GM04504 (cell line): ENCODE results near the gene ALLC.

Experiments
- DNase-seq: peaks from one replicate; pipeline ENCODE4 v3.0.0-alpha.2; 2012; ENCODE audit warnings: low read depth

ALLC gene

DNA sequence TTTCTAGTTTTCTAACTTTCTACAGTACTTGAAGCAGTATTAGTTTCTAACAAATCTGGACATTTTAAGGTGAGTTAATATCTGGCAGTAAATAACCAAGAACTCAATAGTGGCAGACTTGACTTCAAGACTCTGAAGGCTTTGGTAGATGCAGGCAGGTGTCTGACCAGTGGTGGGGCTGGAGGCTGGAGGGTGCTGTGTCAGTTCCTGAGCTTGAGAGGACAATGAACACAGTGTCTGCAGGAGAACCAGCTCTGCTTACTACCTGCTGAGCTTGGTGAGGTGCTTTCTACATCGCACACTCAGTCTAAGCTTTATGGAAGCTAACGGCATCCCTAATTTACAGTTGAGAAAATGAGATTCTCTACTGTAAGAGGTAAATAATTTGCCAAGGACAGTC, 21.2 kb downstream of the ALLC start:
- no peak for DNase-seq

DNA sequence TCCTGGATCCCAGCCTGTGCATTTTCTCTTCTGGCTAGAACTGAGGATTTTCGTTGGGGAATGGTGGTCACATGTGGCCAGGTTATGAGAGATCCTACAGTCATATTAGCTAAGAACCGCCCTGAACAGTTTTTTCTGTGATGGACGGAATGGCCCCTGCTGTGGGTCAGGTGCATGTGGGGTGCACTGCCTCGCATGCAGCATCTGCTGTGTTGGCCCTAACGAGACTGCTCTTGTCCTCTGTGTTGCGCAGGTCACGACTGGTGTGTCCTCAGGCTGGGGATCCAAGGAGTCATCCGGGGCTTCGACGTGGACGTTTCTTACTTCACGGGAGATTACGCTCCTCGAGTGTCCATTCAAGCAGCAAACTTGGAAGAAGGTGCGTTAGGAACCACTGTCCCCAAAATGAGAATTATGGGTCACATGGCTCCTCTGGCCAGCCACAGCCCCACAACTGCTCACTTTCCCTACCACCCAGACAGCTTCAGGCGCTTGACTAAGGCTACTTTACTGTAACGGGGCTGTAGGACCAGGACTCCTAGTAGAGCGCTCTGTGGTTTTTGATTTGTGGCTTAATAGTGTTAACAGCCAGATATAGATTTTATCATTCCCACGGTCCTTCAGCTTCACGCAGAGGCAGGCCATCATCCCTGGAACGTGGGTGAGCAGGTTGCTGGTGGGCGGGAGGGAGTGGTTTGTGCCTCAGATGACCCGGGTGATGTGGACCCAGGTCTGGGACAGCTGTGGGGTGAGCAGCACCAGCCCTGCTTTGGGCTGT, 21.8 kb downstream of the ALLC start:
- DNase-seq = no peak

DNA sequence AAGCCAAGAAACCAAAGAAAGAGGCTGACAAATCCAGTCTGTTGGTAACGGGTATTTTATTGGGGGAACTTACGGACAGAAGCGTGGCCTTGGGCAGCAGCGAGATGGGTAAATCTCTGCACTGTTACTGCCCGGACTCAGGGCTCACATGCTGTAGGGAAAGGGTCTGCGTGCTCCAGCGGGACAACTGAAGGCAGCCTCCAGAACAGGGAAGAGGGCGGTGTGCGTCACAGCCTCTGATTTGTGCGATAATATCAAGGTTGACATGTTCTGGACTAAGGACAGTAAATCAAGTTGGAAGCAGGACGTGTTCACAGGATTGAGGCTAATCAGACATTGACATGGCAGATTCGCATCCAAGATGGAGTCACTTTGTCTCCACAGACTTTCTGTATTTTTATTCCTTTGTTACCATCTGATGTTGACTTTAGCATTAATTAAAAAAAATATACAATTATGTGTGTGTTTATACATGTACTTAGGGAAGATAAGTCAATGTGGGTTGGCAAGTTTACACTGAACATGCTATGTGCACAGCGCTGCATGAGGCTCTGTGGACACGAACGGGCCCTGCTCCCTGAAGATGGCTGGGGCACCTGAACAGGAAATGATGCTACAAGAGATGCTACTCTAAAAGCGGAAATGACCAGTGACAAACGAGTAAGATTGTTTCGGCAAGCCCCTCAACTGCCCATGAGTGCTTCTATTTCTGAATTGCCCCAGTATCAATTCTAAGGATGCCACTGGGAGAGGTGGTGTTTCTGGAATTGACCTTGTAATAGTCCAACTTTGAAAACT, 22.7 kb downstream of the ALLC start:
- no peak for DNase-seq

DNA sequence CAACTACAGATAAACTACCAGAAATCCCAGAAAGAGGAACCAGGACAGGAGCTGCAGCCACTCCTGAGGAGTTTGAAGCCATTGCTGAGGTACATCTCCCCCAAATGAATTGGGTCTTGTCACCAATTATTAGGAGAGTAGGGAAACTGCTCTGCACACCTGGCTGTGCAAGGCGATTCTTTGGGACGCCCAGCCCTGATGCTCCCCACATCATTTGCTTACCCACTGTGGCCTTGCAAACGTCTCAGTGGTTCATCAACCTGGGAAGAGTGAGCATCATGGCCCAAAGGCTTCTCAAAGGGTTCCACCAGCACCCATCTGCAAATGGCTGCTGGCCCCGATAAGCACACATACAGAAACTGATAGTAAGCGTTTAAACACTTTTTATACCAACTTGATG, 23.6 kb downstream of the ALLC start:
- DNase-seq = no peak

DNA sequence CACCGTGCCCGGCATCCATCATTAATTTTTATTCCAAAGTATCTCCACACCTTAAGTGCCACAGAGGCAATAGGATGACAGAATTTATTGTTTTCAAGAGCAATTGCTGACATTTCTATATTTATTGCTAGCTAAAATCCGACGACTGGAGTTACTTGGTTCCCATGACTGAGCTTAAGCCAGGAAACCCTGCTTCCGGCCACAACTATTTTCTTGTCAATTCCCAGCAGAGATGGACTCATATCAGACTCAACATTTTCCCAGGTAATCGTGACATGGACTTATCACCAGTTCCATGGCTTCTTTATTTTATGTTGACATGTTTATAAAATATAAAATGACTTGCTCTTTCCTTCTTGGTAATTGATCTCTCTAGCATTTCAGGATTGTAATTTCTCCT, 24.8 kb downstream of the ALLC start:
- DNase-seq = no peak

DNA sequence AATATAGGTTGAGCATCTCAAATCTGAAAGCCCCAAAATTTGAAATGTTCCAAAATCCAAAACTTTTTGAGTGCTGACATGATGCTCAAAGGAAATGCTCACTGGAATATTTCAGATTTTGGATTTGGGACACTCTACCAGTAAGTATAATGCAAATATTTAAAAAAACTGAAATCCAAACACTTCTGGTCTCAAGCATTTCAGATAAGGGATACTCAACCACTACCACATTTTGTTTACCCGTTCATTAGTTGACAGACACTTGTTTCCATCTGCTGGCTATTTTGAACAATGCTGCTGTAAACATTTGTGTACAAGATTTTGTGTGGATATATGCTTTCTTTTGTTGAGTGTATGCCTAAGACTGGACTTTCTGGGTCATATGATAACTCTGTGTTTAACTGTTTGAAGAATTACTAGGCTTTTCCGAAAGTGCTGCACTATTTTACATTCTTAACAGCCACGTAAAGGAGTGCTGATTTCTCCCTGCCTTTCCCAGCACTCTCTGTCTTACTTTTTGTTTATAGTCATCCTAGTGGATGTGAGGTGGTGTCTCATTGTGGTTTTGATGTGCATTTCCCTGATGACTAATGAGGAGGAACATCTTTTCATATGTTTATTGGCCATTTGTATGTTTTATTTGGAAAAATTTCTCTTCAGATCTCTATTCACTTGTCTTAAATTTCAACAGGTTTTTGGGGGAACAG, 25.9 kb downstream of the ALLC start:
- DNase-seq = no peak

DNA sequence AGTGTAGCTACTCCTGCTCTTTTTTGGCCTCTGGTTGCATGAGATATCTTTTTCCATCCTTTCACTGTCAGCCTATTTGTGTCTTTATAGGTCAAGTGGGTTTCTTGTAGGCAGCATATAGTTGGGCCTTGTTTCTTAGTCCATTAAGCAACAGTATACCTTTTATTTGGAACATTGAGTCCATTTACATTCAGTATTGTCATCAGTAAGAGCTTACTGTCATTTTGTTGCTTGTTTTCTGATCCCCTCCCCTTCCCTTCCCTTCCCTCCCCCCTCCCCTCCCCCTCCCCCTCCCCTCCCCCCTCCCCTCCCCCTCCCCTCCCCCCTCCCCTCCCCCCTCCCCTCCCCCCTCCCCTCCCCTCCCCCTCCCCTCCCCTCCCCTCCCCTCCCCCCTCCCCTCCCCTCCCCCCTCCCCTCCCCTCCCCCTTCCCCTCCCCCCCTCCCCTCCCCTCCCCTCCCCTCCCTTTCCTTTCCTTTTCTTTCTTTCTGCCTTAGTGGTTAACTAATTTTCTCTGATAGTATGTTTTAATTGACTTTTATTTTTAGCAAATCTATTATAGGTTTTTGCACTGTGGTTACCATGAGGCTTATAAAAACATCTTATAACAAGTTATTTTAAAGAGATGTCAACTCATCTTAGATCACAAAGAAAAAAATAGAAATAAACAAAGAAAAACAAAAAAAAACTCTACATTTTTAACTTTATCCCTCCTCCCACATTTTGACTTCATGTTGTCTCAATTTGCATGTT, 32.2 kb downstream of the ALLC start:
- DNase-seq = no peak

DNA sequence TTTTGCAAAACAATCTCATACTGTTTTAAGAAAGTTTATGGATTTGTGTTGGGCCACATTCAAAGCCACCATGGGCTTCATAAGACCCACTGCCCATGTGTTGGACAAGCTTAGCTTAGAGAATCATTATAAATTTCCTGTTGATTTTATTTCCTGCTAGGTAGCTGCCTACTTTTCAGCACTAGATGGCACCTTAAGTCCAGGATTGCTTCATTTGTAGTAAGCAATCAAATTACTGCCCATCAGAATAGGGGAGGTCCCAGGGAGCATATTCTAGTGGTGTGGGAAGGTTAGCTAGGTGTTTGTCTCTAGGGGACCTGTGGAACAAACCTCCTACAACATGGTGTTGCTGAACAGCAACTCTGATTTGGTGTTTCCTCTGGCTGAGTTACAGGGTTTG, 34.4 kb downstream of the ALLC start:
- no peak for DNase-seq

DNA sequence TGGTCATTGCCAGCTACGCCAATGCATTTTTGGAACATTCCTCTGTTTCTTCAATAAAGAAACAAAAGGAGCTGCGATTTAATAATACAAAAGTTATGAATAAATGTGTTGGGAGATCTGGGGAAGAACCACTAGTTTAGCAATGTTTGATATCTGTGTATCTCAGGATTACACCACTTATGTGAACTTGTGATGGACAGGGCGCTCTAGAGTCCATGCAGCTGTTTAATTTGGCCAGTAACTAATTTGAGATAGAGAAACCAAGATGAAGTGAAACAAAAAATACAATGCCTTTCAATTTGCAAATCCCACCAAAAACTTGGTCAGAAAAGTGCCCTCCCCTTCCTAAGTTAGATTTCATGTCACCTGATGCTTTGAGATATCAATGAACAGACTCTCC, 38.5 kb downstream of the ALLC start:
- DNase-seq = no peak

DNA sequence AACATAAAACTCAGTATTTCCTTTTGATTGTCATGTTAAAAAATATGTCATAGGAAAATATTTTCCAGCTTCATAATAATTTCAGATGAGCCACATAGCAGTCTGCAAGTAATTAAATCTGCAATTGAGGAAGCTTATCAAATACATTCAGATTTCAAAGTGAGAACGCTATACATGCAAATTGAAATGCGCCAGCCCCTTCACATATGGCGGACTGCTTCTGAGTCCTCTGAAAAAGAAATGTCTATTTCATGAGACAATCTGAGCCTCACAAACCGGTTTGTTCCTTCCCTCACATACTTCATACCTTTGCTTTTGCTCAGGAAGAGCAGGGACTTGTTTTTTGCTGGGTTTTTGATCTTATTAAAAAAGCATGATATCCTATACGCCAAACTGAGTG, 43.1 kb downstream of the ALLC start:
- DNase-seq = no peak

DNA sequence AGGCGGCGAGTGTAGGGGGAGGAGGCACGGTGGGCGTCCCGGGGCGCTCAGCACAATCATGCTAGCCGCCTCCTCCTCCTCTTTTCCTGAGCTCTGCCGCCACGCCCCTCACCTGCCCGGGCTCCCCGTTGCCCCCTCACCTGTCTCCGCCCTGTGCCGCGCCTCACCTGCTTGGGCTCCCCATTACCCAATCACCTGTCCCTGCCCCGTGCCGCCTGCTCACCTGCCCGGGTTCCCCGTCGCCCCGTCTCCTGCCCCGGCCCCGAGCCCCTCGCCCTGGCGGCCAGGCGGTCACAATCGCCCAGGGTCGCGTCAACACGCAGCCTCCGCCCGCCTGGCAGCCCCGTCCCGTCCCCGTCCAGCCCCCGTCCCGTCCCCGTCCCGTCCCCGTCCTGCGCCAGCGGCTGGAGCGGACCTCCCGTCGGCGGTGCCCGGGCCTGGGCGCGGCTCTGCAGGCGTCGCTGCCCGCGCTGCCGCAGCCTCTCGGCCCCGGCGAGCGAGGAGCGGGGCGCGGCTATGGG, 45.3 kb downstream of the ALLC start, which contains the start of gene DCDC2C:
DCDC2C (plus strand) TSS at position 340 of the 521 bp plus-strand sequence; CDS start at position 517, 177 bp downstream.
- DNase-seq = no peak

DNA sequence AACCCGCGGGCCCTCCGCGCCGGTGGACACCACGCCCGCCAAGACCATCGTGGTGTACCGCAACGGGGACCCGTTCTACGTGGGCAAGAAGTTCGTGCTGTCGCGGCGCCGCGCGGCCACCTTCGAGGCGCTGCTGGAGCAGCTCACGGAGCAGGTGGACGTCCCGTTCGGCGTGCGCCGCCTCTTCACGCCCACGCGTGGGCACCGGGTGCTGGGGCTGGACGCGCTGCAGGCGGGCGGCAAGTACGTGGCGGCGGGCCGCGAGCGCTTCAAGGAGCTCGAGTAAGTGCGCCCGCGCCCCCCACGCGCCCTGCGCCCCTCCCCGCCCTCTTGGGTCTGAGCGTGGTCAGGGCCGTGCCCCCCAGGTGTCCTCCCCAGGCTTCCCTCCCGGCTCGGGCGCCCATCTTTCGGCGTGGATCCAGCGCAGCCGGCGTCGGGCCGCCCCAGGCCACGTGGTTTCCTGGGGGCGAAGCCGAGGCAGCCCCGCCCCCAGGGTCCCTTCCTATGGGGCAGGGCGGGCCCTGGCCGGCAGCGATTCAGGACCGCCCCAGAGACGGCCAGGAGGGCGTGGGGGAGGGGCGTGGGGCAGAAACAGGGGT, 45.9 kb downstream of the ALLC start:
- DNase-seq = no peak

DNA sequence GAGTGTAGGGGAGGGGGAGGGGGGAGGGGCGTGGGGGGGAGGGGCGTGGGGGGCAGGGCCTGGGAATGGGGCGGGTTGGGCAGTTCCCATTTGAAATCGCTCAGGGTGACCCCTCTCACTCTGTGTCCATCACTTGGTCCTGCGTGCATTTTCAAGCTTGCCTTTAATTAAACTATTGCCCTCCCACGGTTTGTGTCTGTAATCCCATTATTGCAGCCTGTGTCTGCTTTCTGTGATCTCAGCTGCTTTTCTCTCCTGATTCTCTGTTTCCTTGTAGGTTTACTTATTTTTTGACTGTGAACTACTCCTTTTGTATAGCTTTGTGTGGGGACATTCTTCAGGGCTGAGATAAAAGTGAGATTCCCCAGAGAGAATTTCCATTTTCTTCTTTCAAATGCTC, 46.7 kb downstream of the ALLC start:
- DNase-seq = no peak

DNA sequence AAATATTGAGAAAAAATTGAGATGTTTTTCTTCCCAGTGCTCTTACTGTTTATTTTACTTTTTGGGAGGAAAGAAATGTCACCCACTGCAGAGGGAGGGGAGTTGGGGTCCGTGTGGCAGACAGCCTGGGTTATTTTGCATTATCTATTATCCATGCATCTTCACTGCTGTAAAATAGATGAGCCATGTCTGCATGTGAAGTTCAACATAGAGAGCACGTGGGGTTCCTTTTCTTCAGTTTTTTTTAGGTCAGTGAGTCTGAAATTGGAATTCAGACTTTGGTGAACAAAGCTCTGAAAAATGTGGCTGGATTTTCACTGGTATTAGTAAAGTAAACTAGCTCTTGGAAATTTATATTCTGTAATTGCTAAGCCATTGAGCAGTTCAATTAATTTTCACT, 47.8 kb downstream of the ALLC start:
- no peak for DNase-seq

DNA sequence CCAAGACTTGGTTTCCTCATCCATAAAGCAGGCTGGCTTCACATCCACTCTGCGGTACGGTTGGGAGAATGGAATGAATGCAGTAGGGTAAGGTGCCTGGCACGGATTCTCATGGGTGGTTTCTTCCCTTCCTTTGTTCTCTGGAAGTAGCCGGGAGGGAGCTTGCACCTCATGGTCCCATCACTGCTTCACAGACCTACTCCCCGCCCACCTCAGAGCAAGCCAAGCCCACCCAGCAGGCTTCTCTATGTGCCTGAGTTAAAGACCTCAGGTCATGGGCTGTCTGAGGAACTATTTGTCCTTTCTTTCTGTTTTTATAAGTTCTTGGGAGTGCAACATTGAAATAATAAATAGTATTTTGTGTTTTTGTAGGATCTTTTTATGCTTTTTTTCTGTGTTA, 48.9 kb downstream of the ALLC start:
- DNase-seq = no peak

DNA sequence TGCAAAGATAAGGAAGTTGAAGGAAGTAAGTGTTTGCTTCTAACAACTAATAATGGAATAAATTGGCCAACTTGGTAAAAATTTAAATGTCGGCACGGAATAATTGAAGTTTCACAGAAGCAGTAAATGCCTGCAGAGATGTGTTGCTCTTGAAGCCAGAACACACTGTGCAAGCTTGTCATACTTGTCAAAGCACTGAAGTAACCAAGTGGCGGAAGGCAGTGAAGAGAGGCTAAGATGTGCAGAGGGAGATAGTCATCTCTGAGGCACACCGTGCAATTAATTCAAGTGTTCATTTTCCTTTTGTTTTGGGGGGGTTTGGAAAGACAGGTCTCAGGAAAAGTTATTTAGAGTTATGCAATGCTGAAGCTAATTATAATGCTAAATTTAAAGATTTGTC, 50.6 kb downstream of the ALLC start:
- no peak for DNase-seq

DNA sequence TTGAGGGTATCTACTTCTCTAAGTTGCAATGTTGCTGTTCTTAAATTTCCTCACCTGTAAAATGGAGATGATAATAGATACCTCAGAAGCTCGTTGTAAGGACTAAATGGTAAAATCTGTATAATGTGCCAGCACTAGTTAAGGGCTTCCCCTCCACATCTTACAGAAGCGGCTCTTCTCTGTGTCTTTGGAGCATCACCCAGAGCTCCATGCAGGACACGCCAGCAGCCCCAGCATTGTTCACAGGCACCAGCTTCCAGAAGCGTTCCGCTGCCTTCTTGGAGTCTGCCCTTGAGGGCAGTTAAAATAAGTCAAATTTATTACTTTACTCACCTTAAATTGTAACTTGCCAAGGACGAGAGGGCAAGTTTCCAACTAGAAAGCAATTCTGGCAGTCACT, 51.2 kb downstream of the ALLC start:
- DNase-seq = no peak

DNA sequence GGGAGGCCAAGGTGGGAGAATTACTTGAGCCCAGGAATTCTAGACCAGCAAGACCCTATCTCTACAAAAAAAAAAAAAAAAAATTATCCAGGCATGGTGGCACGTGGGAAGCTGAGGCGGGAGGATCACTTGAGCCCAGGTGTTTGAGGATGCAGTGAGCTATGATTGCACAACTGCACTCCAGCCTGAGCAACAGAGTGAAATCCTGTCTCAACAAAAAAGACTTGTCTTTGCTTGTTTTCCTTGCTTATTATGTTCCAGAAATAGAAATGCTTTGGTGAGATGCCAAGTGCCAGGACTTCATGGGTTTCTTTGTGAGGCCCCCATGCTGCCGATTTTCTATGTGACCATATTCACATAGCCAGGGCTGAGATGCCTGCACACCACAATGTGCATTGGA, 54.4 kb downstream of the ALLC start:
- no peak for DNase-seq

DNA sequence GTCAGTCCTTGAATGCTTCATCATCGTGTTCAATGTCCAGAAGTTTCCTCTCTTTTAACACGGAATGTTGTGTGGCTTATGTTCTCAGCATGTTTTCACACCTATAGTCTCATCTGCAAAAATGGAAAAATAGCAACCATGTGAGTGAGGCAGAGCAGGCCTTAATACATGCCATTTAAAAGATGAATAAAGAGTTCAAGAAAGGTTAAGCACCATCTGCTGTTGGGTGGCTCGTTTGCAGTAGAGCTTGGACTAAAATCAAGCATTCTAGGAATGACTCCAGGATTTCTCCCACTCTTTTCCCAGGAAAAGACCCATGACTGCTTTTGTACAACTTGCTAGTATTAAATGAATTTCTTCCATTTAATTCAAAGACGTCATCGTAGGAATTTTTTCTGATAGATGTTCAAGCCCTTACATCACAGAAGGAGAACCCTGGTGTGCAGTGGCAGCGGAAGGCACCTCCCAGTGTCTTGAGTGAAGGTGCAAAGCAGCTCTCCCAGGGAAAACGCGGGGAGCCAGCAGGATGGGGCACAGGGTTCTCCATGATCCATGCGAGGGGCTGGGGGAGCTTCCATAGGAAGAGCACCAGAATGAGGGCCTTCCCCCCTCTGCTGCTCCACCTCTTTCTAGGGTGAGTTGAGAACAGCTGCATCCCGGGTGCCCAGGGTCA, 55.0 kb downstream of the ALLC start:
- no peak for DNase-seq

DNA sequence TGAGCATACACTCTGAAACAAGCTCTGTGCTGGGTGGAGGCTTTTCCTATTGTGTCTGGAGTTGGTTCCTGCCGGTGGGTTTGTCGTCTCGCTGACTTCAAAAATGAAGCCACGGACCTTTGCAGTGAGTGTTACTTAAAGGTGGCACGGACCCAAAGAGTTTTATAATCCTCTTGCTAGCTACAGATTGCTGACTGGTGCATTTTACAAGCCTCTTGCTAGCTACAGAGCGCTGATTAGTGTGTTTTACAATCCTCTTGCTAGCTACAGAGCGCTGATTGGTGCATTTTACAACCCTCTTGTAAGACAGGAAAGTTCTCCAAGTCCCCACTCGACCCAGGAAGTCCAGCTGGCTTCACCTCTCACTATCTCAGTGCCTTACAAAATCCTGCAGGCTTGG, 60.7 kb downstream of the ALLC start:
- no peak for DNase-seq

DNA sequence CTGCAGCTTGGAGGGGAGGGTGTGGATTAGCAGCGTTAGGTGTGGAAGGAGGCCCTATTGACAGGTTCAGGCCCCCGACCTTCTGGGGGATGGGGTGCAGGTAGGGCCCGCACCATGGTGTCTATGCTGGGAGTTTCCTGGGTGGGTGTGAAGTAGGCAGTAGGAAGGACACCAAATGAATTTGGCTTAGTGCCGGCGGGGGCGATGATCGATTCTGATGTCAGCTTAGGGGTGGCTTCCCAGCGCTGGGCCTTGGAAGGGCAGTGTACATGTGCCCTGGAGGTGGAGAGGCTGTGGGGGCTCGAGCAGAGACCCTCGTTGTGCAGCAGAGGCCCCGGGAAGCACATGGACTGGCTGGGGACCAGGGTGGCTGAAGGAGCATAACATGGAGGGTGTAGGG, 67.0 kb downstream of the ALLC start:
- DNase-seq = no peak
